NCI-H146 treated with DMSO at 0.1 percent for 48 hours (cell line): ENCODE results near the gene KAT6B.
A peak's percentile ranks its signal among the peaks of the same experiment; 100 is the strongest.
"Not testable (repeated sequence)": the region's sequence is repeated elsewhere in the genome, so short reads cannot be mapped to it uniquely, and the experiment has no call there.

Source experiments
- DNase-seq: peaks from one replicate; lab custom pipeline; 2025; ENCODE audit not compliant: unreplicated experiment; lab: John Stamatoyannopoulos, UW

Gene KAT6B

DNA sequence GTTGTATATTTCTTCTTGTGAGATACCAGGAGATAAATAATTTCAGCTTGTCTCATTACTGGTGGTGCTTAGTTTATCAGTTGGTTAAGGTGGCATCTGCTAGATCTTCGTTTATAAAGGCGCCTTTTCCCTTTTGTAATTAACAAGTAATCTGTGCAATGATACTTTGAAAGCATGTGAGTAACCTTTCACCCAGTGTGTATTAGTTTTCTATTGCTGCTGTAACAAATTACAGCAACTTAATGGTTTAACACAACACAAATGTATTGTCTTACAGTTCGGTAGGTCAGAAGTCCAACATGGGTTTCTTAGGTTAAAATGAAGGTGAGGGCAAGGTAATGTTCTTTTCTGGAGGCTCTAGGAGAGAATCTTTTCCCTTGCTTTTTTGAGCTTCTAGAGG lies 30.5 kb downstream of the KAT6B start:
- DNase-seq: no peak

DNA sequence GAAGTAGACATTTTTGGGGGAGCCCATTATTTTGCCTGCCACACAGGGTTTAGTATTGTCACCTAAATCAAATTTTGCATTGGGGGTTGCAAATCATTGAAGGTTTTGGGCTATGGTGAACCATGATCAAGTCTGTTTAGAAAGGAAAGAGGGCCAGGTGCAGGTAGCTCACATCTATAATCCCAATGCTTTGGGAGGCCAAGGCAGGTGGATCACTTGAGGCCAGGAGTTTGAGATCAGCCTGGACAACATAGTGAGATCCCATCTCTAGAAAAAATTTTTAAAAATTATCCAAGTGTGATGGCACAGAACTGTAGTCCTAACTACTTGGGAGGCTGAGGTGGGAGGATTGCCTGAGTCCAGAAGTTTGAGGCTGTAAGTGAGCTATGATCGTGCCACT lies 31.2 kb downstream of the KAT6B start:
- no peak for DNase-seq

DNA sequence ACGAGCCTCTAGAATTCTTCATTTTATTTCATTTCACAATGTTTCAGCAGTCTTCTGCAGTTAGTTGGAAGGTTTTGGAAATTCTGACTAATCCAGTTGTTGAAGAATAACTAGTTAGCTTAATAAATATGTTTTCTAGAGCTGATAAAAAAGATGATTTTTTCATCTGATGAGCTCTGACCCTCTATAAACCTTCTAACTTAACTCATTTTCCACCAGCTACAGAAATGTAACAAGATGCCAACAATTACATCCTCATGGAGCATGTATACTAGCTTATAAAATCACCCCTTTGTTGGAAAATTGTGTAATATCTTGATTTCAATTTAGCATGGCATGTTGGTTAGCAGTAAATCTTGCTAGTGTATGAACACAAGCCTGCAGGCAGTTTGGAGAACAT lies 33.1 kb downstream of the KAT6B start:
- DNase-seq: no peak

DNA sequence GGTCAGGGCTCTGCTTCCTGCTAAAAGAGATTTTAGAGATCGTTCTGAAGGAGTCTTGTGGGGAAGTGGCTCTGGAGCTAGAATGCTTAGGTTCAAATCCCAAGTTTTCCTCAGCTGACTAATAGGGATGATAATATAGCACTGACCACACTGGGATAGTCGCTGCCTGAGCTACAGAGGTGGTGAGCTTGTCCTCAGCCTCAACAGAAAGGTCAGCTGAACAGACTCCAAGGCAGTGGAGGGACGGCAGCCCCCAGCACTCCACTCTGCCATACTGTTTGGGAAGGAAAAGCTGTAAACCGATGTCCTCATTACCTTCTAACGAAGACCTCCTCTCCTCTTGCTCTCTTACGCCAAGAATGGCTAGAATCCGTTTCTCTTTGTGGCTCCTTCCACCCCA lies 36.2 kb downstream of the KAT6B start:
- no peak for DNase-seq

DNA sequence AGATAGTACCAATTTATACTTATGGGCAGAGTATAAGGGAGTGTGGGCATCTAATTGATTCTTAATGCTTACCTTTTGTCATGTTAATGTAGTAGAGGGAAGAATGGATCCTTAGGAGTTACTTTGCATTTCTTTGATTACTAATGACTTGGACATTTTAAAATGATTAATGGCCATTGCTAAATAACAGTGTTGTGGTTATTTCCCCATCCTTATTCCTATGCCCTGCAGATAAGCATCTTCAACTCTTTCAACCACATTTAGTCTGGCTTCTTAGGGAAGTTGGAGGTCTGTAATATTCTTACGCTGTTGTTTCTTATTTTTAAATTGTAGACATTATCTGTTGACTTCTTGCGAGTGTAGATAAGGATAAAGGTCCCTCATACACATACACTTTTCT lies 37.2 kb downstream of the KAT6B start:
- no peak for DNase-seq

DNA sequence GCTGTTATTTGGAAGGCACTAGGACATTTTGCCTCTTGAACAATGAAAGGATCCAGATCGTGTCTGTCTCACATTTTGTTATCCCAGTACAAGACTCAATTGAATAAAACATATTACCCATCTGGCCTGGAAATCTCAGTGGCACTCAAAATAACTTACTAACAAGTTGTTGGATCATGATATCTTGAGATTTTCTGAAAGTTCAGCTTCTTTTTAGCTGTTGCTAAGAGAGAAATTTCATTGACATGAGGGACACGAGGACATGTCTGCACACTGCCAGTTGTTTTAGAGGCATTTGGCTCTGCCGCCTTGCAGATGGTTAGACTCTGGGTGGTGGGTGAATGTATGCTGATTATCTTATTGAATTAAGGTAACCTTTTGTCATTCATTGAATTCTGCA lies 41.0 kb downstream of the KAT6B start:
- no peak for DNase-seq

DNA sequence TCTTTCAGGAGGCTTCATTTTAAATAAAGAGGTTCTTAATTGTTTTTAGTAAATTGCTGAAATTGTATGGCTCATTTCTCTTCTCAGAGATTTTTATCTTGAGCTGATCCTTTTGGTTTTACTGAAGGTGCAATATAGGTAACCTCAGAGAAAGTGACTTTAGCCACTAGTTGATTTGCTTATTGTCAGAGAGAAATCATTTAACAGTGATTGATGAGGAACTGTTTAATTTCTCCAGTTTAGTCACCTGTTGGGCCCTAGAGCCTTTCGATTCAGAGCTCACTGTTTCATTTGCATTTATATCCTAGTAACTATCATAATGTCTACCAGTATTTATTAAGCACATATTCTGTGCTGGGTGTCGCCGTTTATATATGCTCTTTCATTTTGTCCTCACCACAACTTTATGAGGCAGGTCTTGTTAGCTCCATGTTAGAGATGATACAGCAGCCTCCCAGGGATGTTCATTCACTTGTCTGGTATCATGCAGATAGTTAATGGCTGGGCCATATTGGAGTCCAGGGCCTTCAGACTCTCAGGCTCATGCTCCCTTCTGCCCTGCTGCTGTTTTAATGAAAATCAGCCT lies 42.1 kb downstream of the KAT6B start:
- DNase-seq: no peak

DNA sequence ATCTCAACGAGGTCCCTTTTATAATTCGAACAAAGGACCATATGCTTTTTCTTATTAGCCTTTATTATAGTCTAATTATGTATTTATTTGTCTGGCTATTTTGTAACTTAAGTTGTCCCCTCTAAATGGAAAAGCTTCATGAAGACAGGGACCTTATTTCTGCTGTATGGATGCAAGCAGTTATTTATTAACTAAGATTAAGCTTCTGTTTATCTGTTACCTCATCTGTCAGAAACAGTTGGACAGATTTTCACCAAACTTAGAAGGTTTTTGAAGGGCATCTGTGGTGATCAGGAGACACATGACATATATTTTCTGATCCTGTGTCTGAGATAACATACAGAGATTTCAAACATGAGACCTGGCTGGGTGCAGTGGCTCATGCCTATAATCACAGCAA lies 43.2 kb downstream of the KAT6B start:
- no peak for DNase-seq

DNA sequence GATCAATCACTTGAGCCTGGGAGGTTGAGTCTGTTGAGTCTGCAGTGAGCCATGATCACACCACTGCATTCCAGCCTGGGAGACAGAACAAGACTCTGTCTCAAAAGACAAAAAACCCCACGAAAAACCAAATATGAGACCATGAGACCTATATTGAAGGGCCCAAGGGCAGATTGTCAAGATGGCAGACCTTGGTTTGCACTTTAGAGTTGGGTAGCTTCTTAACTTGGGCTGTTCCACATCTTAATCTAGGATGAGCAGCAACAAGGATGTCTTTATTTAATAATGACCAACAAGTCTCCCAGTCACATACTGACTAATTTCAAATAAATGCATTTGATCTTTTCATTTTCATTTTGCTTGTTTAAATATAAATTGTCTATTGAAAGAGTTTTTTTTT lies 43.8 kb downstream of the KAT6B start:
- DNase-seq: no peak

DNA sequence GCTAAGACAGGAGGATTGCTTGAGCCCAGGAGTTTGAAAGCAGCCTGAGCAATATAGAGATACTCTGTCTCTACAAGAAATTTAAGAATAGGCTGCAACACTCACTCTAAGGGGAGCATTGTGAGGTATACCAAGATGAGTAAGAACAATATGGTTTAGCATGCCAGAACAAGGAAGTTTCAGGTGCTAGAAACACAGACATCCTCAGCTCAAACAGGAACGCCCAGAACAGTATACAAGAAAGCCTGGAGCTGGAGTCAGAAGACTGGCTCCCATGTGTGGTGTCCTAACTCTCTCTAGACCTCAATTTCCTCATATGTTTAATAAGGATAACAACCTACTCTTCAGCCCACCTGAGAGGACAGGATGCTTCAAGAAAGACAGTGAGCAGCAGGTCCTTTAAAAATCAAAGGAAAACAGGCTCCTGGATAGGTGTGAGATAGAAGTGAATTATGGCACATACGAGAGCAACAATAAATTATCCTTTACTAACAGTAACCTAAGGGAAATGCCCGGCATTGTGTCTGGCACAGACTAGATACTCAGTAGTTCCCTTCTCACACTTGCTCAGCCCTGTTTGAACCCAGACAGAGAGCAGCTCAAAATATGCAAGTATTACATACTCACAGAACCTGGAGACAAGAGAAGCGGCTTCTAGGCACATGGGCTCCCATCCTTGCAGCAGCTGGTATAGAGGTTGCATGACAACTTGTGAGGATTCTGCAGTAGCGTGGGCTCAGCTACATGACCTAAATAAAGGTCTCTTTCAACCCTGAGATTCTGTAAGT lies 45.4 kb downstream of the KAT6B start:
- DNase-seq: no peak

DNA sequence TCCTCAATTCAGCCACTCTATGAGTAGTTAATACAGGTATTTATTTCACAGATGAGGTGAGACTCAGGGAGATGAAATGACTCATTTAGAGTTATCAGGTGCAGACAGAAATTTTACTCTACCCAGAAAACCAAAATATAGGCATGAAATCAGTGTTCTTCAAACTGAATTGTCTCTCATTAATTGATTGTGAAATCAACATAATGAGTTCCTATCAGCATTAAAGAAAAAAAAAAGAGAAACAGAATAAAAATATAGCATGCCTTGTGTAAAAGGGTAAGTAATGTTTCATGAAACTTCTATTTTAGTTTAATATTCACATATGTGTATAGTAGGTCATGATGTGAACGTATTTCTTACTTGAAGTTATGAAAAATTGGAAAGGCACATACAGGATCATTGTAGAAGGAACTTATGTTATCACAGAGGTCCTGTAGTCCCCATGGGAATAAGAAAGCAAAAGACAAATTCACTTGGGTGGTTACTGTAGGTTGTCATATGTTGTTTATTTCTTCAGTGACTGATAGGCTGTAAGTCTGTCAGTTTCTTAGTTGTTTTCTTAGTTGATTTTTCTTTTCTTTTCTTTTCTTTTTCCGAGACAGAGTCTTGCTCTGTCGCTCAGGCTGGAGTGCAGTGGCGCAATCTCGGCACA lies 47.5 kb downstream of the KAT6B start:
- no peak for DNase-seq

DNA sequence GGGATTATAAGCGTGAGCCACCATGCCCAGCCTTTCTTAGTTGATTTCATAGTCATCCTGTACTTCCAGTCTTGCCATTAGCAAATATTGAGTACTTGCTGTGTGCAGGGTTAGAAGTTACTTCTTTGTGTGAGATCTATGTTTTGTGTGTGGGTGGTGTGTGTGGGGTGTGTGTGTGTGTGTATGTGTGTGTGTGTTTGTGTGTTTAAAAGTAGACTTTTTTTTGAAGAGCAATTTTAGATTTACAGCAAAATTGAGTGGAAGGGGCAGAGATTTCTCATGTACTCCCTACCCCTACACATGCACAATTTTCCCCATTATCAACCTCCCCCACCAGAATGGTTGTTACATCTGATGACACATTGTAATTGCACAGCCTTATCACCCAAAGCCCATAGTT lies 48.2 kb downstream of the KAT6B start:
- no peak for DNase-seq

DNA sequence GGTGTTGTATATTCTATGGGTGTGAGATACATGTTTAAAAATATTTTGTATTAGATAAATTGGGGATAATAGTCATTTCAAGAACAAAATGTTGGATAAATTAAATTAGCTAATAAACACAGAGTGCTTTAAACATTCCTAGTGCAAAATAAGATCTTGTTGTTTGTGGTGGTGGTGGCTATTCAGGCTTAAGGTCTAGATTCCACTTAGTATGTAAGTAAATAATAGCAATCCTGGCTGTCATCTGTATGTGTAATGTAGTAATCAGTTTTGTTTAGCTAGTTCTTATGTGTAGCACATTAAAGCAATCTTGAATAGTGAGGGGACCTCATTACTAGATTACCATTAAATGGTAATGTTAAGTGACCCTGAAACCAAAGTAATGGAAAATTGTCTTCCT lies 48.7 kb downstream of the KAT6B start:
- no peak for DNase-seq

DNA sequence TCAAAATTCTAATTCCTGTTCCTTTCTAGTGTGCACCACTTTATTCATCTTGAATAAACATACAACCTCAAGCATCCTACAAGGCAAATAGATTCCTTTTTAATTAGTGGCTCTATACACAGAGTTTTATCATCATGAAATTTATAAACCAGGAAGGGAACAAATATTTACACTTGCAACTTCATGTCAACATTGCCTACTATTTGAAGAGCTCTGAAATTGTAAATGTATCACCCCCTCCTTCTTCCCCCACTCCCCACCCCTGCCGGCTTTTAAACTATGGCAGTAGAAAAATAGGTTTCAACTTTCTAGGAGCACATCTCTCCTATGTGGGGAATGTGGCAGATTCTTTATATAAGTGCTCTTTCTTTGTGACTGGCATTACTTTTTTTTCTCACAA lies 49.6 kb downstream of the KAT6B start:
- peak; percentile 62 for DNase-seq

DNA sequence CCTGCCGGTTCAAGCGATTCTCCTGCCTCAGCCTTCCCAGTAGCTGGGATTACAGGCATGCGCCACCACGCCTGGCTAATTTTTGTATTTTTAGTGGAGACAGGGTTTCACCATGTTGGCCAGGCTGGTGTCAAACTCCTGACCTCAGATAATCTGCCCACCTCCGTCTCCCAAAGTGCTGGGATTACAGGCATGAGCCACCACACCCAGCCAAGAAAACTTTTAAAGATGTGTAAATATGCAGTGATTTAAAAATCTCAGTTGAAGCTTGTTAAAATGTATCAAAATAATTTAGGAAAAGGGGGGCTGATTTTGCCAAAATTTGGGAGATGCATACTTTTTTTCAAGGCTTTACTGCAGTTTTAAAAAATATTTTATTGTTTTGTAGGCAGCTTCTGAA lies 50.7 kb downstream of the KAT6B start:
- not testable (repeated sequence) for DNase-seq

DNA sequence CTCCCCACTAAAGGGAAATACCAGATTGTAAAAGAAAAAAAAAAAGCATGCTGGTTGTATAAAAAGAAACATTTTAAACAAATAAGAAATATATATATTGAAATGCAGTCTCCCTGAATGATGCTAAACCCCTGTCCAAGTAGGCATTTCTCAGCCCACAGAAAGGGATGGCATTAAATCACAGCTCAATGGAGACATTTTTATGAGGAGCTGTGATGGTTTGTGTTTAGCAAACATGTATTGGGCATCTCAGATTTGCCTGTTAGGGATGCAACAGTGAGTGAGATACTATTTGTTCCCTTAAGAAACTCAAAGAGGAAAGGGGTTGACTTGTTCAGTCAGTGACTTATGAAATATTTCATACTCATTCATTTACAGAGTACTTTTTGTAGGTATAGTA lies 51.5 kb downstream of the KAT6B start:
- no peak for DNase-seq

DNA sequence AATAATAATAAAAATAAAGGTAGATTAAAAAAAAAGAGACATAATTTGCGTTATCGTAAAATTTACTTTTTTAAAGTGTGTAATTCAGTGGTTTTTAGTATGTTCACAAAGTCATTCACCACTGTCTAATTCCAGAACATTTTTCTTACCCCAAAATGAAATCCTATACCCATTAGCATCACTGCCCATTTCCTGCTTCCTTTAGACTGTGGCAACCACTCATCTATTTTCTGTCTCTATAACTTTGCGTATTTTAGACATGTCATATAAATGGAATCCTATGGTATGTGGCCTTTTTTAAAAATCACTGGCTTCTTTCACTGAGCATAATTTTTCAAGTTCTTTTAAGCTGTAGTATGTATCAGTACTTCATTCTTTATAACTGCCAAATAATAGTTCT lies 53.6 kb downstream of the KAT6B start:
- no peak for DNase-seq

DNA sequence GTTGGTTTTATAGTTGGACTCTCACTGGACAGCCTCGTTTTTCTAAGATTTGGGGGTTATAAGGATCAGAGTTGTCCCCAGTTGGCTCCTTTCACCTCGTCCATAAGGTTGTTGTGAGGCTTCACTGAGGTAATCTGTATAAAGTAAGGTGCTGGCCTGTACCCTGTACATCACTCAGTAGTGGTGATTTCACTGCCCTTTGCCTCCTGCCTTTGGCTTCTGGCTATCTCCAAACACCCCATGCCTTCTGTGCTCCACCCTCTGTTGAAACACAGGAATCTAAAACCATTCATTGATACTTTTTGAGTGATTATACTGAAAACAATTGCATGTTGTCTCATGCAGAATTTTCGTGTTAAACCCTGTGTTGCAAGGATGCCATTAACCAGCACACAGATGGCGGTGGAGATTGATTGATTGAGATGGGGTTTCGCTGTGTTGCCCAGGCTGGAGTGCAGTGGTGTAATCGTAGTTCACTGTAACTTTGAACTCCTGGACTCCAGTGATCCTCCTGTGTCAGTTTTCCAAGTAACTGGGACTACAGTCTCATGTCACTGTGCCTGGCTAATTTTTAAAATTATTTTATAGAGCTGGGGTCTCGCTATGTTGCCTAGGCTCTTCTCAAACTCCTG lies 55.0 kb downstream of the KAT6B start:
- DNase-seq: no peak

DNA sequence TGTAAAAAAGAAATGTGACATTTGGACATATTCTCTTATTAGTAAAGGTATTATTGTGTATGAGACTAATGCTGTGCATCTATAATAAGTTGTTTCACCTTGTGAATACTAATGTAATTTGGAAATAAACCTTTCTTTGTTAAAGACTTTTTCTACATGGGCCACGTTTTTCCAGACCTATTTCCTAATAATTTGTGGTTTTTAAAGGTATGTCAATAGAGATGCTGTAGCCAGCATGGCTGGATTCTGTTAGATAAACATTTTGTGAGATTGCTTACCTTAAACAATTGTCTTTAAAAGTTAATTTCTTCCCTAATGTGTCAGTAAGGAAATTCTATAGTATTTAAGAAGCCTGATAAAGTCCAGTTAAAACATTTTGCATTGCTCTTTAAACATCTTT lies 56.0 kb downstream of the KAT6B start:
- DNase-seq: no peak

DNA sequence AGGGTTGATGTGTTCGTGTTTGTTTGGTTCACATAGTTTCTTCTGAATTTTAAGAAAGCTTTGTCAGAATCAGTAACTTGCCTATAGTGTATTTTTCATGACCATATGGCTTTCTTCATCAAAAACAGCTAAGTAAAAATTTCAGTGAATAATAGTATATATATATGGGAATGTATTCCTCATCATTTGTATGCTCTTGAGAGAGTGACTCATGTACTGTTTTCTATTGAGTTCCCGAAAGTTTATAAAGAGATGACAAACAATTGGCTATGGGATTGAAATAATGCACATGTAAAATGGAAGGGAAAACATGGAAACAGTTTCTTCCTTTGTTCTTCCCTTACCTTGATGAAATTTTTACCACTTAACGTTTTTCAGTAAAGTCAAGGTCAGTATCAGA lies 56.4 kb downstream of the KAT6B start:
- no peak for DNase-seq

DNA sequence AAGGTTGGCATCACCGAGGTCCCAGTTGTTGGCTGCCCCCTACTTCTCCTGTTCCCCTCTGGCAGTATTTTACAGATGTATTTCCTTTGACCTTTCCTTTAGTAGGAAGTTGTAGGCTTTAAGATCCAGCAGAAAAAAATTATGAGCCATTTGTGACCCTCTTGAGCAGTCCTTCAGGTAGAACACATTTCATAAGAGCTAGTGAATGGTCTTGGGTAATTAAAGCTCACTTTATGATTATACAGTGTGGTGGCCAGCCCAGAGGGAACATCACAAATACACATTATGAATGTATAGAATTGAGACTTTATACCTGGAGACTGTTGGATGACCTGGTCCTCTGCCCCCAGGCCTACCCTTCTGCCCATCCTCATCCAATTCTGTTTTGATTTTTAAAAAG lies 57.0 kb downstream of the KAT6B start:
- DNase-seq: no peak

DNA sequence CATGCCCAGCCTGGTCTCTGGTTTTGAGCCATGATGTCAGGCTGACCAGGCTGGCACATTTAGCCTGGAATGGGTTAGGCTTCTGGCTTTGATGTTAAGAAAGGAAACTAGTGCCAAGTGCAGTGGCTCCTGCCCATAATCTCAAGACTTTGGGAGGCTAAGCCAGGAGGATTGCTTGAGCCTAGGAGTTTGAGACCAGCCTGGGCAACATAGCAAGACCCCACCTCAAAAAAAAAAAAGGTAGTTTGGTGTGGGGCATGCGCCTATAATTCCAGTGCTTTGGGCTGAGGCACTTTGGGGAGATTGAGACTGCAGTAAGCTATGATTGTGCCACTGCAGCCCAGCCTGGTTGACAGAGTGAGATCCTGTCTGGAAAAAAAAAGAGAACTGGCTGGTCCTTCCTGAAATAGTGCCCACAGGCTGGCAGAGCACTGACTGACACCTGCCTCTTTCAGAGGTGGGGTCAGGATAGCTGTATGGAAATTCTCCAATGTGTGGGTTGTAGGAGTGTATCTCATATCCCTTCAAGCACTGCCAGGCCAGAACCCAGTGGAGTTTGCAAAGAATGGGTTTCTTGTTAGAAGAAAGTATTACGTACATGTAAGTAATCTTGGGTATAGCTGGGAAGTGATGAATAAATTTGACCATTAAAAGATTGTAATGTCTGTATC lies 61.3 kb downstream of the KAT6B start:
- DNase-seq: no peak
